H1 (cell line): ENCODE data around the gene FRA10AC1. TPM values are rescaled to one million over a fixed set of nuclear protein-coding genes. Genes with fewer than 3 reads are reported as not detected.
A peak's percentile ranks its signal among the peaks of the same experiment; 100 is the strongest.

Source experiments
- SP4 ChIP-seq: IDR thresholded peaks from 2 replicates; pipeline ENCODE4 v1.6.1; 2012; ENCODE audit warnings: low read length, inconsistent platforms
- polyA plus RNA-seq, 7 experiments: library from polyadenylated mRNA; depleted of rRNA in 3 of 7; stranded (reverse) in 5 of 7; unstranded in 2 of 7; fragments of >200 nt in 5 of 7; fragments of 200-250 nt in 2 of 7; gene quantifications; 1 replicate in 5 of 7; 2 replicates in 1 of 7; 4 replicates in 1 of 7; pipeline versions ENCODE4 v1.2.1 to v1.2.3, GENCODE V29; 2011 to 2013; ENCODE audit warnings: missing spikeins in 2 of 7, mixed read lengths in 2 of 7
- total RNA-seq: library from RNA; stranded (reverse); fragmentation: NEBNext Ultra II Directional; extraction: Animal tissue kit (Norgen Biotek cat#: 25700); gene quantifications from 2 replicates; pipeline ENCODE4 v1.2.1, GENCODE V29; 2021

Gene FRA10AC1
- total and polyA plus RNA-seq, 2 of the 8 experiments (the other 6 are each of a cell fraction or from before 2014, with no cell fraction given) = 4.4 to 13.5 TPM

GRCh38 chr10:93702210-93703001 is at the start of gene FRA10AC1 (continued):
- TF ChIP-seq SP4 = peak; percentile 79; the same call in 1 of the 2 replicates
